ENCODE measurements around the gene YDJC.

DNA sequence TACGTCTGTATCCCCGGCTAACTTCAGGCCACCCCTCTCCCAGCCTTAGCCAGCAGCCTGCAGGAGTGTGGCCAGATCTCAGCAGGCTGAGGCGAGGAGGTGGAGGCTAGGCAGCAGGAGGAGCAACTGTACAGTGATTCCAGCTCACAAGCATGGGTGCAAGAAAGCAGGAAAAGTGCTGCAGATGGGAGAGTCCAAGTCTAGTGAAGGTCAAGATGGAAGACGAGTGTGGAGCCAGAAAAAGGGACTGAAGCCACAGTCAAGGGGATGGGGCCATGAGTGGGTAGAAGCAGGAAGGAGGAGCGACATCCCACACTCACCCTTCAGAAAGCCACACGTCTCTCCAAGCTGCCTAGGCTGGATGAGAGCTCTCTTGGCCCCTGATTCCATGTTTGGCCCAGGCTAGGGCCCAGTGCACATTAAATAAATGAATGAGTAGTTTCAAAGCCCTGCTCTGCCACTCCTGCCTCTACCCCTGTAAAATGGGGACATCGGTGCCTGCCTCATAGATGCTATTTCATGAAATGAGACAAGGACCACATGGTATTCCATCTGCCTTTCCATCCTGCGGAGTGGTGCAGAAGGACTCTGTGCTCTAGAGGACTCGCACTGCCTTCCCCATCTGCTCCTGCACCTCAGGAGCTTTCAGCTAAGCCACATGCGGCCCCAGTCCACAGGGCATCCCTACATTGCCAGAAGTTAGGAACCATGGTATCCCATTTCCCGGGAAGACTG is 2.9 kb downstream of the YDJC start:
- TF ChIP-seq POLR2A (IDR thresholded peaks at IDR 0.05; ENCODE audit: low read depth, low read length), result no peak
- no peak for TF ChIP-seq CTCF (conservative IDR thresholded peaks at IDR 0.05; ENCODE audit: low read depth, low read length)
- TF ChIP-seq MXI1 (IDR thresholded peaks at IDR 0.05; ENCODE audit: borderline replicate concordance, low read depth, low read length), result no peak
- TF ChIP-seq MAFK (IDR thresholded peaks at IDR 0.05; ENCODE audit: low read depth, low read length), result no peak
- TF ChIP-seq RCOR1 (IDR thresholded peaks at IDR 0.05; ENCODE audit: insufficient replicate concordance, low read length), result no peak
- no peak for TF ChIP-seq RAD21 (IDR thresholded peaks at IDR 0.05; ENCODE audit: low read length)
- TF ChIP-seq ELK1 (IDR thresholded peaks at IDR 0.05; ENCODE audit: borderline replicate concordance, low read depth, low read length), result no peak
- TF ChIP-seq BHLHE40 (IDR thresholded peaks at IDR 0.05; ENCODE audit: low read depth, low read length), result no peak
- no peak for TF ChIP-seq NFE2L2 (IDR thresholded peaks at IDR 0.05; ENCODE audit: low read depth, low read length)
- TF ChIP-seq, protein P1, sequence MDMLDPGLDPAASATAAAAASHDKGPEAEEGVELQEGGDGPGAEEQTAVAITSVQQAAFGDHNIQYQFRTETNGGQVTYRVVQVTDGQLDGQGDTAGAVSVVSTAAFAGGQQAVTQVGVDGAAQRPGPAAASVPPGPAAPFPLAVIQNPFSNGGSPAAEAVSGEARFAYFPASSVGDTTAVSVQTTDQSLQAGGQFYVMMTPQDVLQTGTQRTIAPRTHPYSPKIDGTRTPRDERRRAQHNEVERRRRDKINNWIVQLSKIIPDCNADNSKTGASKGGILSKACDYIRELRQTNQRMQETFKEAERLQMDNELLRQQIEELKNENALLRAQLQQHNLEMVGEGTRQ (IDR thresholded peaks at IDR 0.05; ENCODE audit: low read depth, low read length), result no peak
- no peak for TF ChIP-seq CEBPB (IDR thresholded peaks at IDR 0.05; ENCODE audit: low read depth, low read length)
- no peak for TF ChIP-seq MAZ (IDR thresholded peaks at IDR 0.05; ENCODE audit: borderline replicate concordance, low read depth, low read length)
- no peak for TF ChIP-seq SMC3 (IDR thresholded peaks at IDR 0.05; ENCODE audit: low read depth, low read length)

Measured in IMR-90 (cell line).